Mucosa of rectum (tissue), 2 donors: ENCODE measurements around the gene PCYT1A.

Source experiments
- H3K27ac ChIP-seq, 2 donors: one replicate each; pipeline ENCODE4 v1.7.0; 2013; ENCODE audit warnings: inconsistent platforms in 2 of 2, low read depth in 2 of 2, low read length in 2 of 2
- H3K27me3 ChIP-seq, 2 donors: one replicate each; pipeline ENCODE4 v1.7.0; 2013; ENCODE audit warnings: low read length in 2 of 2; ENCODE audit not compliant: control insufficient read depth in 2 of 2, insufficient read depth in 2 of 2
- H3K36me3 ChIP-seq, 2 donors: one replicate each; pipeline ENCODE4 v1.7.0; 2013; ENCODE audit warnings: low read length in 2 of 2; ENCODE audit not compliant: control insufficient read depth in 2 of 2, insufficient read depth in 2 of 2
- H3K4me1 ChIP-seq, 2 donors: one replicate each; pipeline ENCODE4 v1.7.0; 2013; ENCODE audit warnings: low read length in 2 of 2, mild to moderate bottlenecking in 1 of 2; ENCODE audit not compliant: control insufficient read depth in 2 of 2, insufficient read depth in 2 of 2
- H3K4me3 ChIP-seq, 2 donors: one replicate each; pipeline ENCODE4 v1.7.0; 2013; ENCODE audit warnings: low read length in 2 of 2
- H3K9ac ChIP-seq, 2 donors: one replicate each; pipeline ENCODE4 v1.7.0; 2013; ENCODE audit warnings: low read length in 2 of 2, low read depth in 1 of 2, mild to moderate bottlenecking in 1 of 2
- H3K9me3 ChIP-seq, 2 donors: one replicate each; pipeline ENCODE4 v1.7.0; 2013; ENCODE audit warnings: low read length in 2 of 2; ENCODE audit not compliant: control insufficient read depth in 2 of 2
- donor health status: healthy.
- donor health status: Normal muscosa, but diverticular disease.

Gene PCYT1A

DNA sequence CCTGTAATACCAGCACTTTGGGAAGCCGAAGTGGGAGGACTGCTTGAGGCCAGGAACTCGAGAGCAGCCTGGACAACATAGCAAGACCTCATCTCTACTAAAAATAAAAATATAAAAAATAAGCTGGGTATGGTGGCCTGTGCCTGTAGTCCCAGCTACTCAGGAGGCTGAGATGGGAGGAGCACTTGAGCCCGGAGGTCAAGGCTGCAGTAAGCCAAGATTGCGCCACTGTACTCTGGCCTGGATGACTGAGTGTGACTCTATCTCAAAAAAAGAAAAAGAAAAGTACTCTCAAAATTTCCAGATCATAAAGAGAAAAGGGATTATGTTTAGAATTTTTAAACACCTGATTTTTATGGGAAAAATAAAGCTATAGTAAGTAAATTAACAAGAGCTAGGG, 47.1 kb downstream of the PCYT1A start:
- no peaks in the 10 kb centered on the region for H3K9me3 ChIP-seq
- H3K36me3 ChIP-seq: peaks cover 32 to 51% of the 10 kb centered on the region in 2 donors
- no peaks in the 10 kb centered on the region for H3K4me1 ChIP-seq
- no peak overlapping the region for H3K9ac ChIP-seq
- no peak overlapping the region for H3K4me3 ChIP-seq
- no peak overlapping the region for H3K27ac ChIP-seq
- H3K27me3 ChIP-seq: no peaks in the 10 kb centered on the region

DNA sequence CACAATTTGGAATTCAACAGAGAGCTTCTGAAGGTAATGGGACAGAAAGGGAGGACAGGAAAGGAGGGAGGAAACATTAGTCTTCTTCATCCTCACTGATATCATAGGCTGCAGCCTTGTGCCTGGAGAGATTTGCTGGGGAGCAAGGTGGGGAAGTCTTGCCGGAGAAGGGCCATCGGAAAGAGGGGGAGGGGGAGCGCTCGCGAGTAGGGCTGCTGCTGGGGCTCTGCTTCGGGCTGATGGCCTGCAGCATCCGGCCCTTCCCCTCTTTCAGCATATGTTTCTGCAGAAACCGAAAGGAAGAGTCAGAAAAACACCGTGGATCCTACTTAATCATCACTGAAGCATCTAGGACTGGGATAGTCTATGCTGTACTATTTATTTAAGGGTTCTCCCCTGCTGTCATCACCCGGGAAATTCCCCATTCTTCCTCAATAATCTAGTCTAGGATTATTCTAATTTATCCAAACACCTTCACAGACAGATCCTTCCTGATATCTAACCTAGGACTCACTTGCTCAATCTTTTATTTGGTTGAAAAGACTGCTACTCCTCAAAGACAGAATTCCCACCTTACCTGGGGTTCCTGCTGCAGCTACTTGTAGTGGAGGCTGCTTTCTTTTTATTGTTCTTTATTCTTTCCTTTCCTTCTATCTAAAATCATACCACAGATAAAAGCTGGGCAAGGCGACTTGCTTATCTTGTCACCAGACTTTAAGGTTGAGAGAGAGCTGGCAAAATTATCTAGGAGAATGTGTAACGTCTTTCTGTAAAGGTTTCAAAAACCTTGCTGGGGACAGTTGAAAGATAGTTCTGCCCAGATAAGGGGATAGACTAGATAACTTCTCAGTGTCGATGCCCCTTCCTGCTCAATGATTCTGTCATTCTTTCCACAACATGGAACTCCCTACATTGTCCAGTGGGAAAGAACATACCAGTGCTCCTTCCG, 48.6 kb downstream of the PCYT1A start:
- Histone ChIP-seq H3K36me3 (peaks cover 29 to 55% of the 10 kb centered on the region in 2 donors), H3K9me3 (no peaks in the 10 kb centered on the region), H3K27ac (no peak overlapping the region), H3K27me3 (no peaks in the 10 kb centered on the region), H3K9ac (no peak overlapping the region), H3K4me1 (no peaks in the 10 kb centered on the region), H3K4me3 (no peak overlapping the region)

DNA sequence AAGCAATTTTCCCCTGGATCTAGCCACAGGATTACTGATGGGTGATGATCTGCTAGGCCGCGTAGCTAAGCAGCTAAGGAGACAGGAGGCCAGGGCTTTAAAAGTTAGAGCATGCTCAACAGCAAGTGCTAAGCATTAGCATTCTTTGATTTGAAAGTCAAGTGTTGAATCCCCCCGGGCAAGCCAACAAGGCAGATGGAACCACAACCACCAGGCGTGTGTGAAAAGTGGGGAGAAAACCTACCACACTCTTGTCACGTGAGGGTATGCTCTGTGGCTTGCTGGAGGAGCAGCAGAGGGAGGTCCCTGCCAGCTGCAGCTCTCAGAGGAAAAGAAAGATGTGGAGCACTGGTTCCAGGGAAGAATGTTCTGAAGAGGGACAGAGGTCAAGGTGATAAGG, 50.3 kb downstream of the PCYT1A start:
- no peaks in the 10 kb centered on the region for H3K4me1 ChIP-seq
- no peaks in the 10 kb centered on the region for H3K9me3 ChIP-seq
- no peak overlapping the region for H3K9ac ChIP-seq
- no peak overlapping the region for H3K27ac ChIP-seq
- H3K36me3 ChIP-seq: peaks cover 23 to 54% of the 10 kb centered on the region in 2 donors
- no peak overlapping the region for H3K4me3 ChIP-seq
- no peaks in the 10 kb centered on the region for H3K27me3 ChIP-seq

DNA sequence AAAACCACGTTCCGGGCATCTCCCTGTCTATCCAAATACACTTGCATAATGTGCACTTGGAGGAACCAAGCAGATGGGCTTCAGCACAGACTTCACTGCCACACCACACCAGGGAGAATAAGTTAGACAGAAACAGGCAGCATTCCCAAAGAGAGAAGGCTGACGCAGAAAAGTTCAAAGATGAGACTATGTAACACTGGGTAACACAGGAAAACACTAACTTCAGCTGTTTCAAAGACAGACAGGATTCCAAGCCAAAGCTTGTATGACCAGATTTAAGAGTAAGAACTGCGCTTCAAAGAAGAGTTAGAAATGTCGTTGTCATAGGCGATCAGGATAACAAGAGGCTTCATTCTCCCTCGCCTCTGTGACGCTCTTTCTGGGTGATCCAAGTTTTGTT, 51.3 kb downstream of the PCYT1A start:
- no peaks in the 10 kb centered on the region for H3K4me1 ChIP-seq
- no peak overlapping the region for H3K27ac ChIP-seq
- H3K9ac ChIP-seq: no peak overlapping the region
- H3K9me3 ChIP-seq: no peaks in the 10 kb centered on the region
- no peak overlapping the region for H3K4me3 ChIP-seq
- H3K36me3 ChIP-seq: peaks cover 14 to 47% of the 10 kb centered on the region in 2 donors
- no peaks in the 10 kb centered on the region for H3K27me3 ChIP-seq

DNA sequence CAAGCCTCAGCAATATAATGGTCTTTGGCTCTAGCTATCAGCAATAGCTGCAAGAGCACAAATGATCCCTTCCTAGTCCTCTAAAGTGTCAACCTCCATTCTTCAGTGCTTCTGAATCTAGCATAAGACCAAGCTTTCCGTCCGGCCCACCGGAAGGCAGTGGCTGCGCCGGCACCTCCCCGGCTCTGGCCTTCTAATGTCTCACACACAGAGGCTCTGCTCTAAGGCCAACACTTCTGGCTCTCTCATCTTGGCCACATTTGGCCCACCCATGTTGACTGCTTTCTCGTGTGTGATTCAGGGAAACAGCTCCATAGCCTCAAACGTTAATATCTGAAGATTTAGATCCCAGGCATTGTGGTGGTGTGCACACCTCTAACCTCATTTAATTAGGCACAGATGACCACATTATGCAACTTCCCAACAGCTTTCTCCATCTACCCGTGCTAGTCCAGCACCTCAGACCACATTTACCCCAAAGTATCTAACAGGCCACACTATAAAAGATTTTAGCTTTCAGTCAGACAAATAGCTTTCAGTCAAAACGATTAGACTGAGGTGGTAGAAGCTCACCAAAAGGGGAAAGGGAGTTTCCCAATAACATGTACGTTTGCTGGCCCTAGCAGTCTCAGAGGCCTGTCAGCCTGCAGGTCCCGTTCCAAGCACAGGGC, 51.9 kb downstream of the PCYT1A start:
- Histone ChIP-seq H3K27ac (no peak overlapping the region), H3K9ac (no peak overlapping the region), H3K36me3 (peaks cover 14 to 45% of the 10 kb centered on the region in 2 donors), H3K9me3 (no peaks in the 10 kb centered on the region), H3K27me3 (no peaks in the 10 kb centered on the region), H3K4me1 (no peaks in the 10 kb centered on the region), H3K4me3 (no peak overlapping the region)

DNA sequence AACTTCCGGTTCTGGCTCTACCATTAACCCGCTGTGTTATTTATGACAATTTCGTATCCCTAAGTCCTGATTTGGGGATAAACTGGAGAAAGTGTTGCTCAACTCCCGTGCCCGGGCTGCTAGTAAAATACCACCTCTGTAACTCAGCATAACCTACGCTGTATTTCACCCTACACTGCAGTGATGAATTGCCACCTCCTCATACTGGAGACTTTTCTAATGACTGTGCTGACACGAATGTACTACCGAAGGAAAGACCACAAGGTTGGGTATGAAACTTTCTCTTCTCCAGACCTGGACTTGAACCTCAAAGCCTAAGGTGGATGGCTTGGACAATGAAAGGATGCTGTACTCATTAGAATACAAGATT, 54.7 kb downstream of the PCYT1A start:
- H3K27me3 ChIP-seq: no peaks in the 10 kb centered on the region
- peaks cover 5 to 25% of the 10 kb centered on the region in 2 donors for H3K36me3 ChIP-seq
- no peak overlapping the region for H3K4me3 ChIP-seq
- H3K4me1 ChIP-seq: no peaks in the 10 kb centered on the region
- H3K9me3 ChIP-seq: no peaks in the 10 kb centered on the region
- no peak overlapping the region for H3K27ac ChIP-seq
- H3K9ac ChIP-seq: no peak overlapping the region

DNA sequence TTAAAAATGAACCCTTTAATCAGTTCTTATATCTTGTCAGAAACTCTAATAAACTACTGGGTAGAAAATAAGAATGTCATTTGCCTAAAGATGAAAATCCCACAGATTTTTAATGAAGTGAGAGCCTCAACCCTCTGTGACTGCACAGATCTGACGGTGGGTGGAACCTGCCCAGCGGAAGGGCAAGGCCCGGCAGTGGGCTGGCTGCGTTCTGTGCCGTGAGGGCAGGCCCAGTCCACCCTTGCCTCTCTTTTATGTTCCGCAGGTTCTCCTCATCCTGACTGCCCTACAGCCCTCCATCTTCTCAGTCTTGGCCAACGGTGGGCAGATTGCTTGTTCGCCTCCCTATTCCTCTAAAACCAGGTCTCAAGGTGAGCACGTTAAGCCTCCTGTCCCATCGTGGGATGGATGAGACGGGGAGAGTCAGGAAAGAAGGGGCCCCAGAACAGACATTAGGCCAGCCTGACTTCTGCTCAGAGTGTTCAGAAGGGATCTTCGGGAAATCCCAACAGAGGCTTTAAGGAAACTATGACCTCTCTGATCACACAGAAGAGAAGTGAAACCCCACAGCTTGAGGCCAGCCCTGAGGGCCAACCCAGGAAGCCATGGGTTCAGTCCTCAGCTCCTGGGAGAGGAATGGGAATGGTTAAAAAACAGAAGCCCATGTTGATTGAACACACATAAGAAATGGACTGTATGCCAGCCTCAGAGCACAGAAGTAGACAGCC, 55.2 kb downstream of the PCYT1A start:
- H3K9me3 ChIP-seq: no peaks in the 10 kb centered on the region
- no peak overlapping the region for H3K9ac ChIP-seq
- no peak overlapping the region for H3K4me3 ChIP-seq
- H3K27ac ChIP-seq: no peak overlapping the region
- peaks cover 2 to 20% of the 10 kb centered on the region in 2 donors for H3K36me3 ChIP-seq
- H3K4me1 ChIP-seq: no peaks in the 10 kb centered on the region
- no peaks in the 10 kb centered on the region for H3K27me3 ChIP-seq

DNA sequence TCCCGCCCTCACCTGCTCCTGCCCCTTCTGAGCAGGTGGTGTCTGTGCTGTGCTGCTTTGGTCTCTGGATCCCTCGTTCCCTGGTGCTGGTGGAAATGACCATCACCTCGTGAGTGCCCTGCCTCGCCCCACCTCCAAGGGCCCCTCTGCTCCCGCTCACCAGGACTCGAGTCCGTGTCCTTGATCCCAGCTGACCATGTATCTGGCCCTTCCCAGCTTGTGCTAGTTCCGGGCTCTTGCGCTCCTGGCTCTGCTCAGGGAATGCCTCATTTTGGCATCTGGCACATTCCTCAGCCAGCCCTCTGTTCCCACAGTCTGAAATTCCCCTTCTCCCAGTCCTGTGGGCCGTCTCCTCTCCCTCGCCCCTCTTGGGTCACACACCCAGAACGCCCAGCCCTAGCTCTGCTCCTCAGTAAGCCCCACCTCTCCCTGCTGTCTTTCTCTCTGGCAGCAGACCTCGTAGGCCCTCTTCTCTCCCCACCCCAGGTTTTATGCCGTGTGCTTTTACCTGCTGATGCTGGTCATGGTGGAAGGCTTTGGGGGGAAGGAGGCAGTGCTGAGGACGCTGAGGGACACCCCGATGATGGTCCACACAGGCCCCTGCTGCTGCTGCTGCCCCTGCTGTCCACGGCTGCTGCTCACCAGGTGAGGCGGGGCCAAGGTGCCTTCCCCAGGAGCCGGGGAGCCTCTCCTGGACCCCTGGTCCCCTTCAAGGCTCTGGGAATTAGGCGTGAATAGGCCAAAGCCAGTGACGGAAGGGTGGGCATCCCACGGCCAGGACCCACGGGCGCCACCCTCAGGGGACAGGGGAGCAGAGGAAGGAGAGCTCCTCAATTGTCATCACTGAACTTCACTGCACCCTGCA, 59.7 kb downstream of the PCYT1A start:
- Histone ChIP-seq H3K9ac (no peak overlapping the region), H3K36me3 (peaks cover 0 to 7% of the 10 kb centered on the region in 2 donors), H3K27me3 (no peaks in the 10 kb centered on the region), H3K4me3 (no peak overlapping the region), H3K27ac (no peak overlapping the region), H3K9me3 (no peaks in the 10 kb centered on the region), H3K4me1 (no peaks in the 10 kb centered on the region)

DNA sequence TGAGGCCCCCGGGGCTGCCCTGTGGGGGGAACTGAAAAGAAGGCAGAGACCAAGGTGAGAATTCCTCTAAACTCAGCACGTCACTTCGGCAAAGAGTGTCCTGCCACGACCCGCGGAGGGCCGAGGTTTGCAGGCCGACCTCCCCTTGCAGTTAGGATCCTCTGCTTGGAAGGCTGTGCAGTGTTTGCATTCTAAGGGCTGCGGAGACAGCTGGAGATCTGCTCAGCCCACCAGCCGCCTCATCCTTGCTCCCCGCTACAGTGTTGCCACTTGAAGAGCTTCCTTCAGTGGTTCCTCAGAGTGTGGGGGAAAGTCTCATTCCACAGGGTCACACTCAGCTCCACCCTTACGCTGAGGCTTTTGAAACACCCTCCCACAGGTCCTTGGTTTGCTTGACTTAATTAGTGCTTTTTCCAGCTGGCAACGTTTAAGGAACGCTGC, 60.4 kb downstream of the PCYT1A start:
- no peak overlapping the region for H3K27ac ChIP-seq
- no peaks in the 10 kb centered on the region for H3K4me1 ChIP-seq
- H3K4me3 ChIP-seq: no peak overlapping the region
- H3K36me3 ChIP-seq: peaks cover 0 to 4% of the 10 kb centered on the region in 2 donors
- no peaks in the 10 kb centered on the region for H3K9me3 ChIP-seq
- no peaks in the 10 kb centered on the region for H3K27me3 ChIP-seq
- no peak overlapping the region for H3K9ac ChIP-seq
